Neural progenitor cell (in vitro differentiated cells): ENCODE measurements around the gene KDM4B.

Experiments
- CTCF ChIP-seq: fragments of 200-600 bp; sonication (generic); IDR thresholded peaks from 2 replicates; pipeline ENCODE4 v1.5.1; 2017; ENCODE audit warnings: antibody characterized with exemption, mild to moderate bottlenecking
- EZH2 ChIP-seq: fragments of 200-600 bp; sonication (generic); IDR thresholded peaks from 2 replicates; pipeline ENCODE4 v1.6.1; 2017; ENCODE audit warnings: antibody characterized with exemption, mild to moderate bottlenecking, moderate library complexity
- EZH2phosphoT487 ChIP-seq: fragments of 200-600 bp; sonication (generic); IDR thresholded peaks from 2 replicates; pipeline ENCODE4 v1.6.1; 2017; ENCODE audit warnings: antibody characterized with exemption

- TF ChIP-seq EZH2phosphoT487 (no peak), CTCF (no peak), EZH2 (no peak)
Measured at GRCh38 chr19:4993683-4994082, 24.8 kb downstream of the KDM4B start.
